Measurements from ENCODE around the gene NGB. TPM values are rescaled to one million over a fixed set of nuclear protein-coding genes. Genes with fewer than 3 reads are reported as not detected.

Gene NGB
- total and polyA plus RNA-seq, 2 donors = 0.14 to 0.41 TPM

- Histone ChIP-seq H3K27ac (ENCODE audit: low read depth in 1 of 2, low read length in 1 of 2) (no peak overlapping the region), H3K27me3 (ENCODE audit: control insufficient read depth in 2 of 2, insufficient read depth in 1 of 2, low read length in 1 of 2) (no peaks in the 10 kb centered on the region), H3K4me1 (ENCODE audit: control insufficient read depth in 2 of 2, insufficient read depth in 2 of 2, low read length in 2 of 2) (no peaks in the 10 kb centered on the region), H3K9me3 (ENCODE audit: control insufficient read depth in 2 of 2, insufficient read depth in 1 of 2, low read length in 1 of 2) (no peaks in the 10 kb centered on the region), H3K36me3 (ENCODE audit: control insufficient read depth in 2 of 2, insufficient read depth in 2 of 2, low read length in 1 of 2) (no peaks in the 10 kb centered on the region), H3K4me3 (ENCODE audit: low read length in 2 of 2) (no peak overlapping the region)
- WGBS = 93% methylated on average over 3 of the region's 3 CpGs
- DNase-seq (ENCODE audit: low read depth in 6 of 9, low spot score in 9 of 9) = no peak
These were observed 32.6 kb downstream of the NGB start for GRCh38 chr14:77238356-77238755.

- no peaks in the 10 kb centered on the region for H3K9me3 ChIP-seq (ENCODE audit: control insufficient read depth in 2 of 2, insufficient read depth in 1 of 2, low read length in 1 of 2)
- no peaks in the 10 kb centered on the region for H3K4me1 ChIP-seq (ENCODE audit: control insufficient read depth in 2 of 2, insufficient read depth in 2 of 2, low read length in 2 of 2)
- no peak for DNase-seq (ENCODE audit: low read depth in 6 of 9, low spot score in 9 of 9)
- H3K27ac ChIP-seq (ENCODE audit: low read depth in 1 of 2, low read length in 1 of 2) = no peak overlapping the region
- no peaks in the 10 kb centered on the region for H3K27me3 ChIP-seq (ENCODE audit: control insufficient read depth in 2 of 2, insufficient read depth in 1 of 2, low read length in 1 of 2)
- H3K4me3 ChIP-seq (ENCODE audit: low read length in 2 of 2) = no peak overlapping the region
- no peaks in the 10 kb centered on the region for H3K36me3 ChIP-seq (ENCODE audit: control insufficient read depth in 2 of 2, insufficient read depth in 2 of 2, low read length in 1 of 2)
- 94% methylated on average over 7 of the region's 7 CpGs for WGBS
These were observed 34.2 kb downstream of the NGB start for GRCh38 chr14:77236814-77237213.

GRCh38 chr14:77231721-77232120, 39.3 kb downstream of the NGB start:
- 91% methylated on average over 3 of the region's 3 CpGs for whole genome bisulfite sequencing
- H3K27me3 ChIP-seq (ENCODE audit: control insufficient read depth in 2 of 2, insufficient read depth in 1 of 2, low read length in 1 of 2) = no peaks in the 10 kb centered on the region
- no peaks in the 10 kb centered on the region for H3K4me1 ChIP-seq (ENCODE audit: control insufficient read depth in 2 of 2, insufficient read depth in 2 of 2, low read length in 2 of 2)
- DNase-seq (ENCODE audit: low read depth in 6 of 9, low spot score in 9 of 9) = no peak
- no peak overlapping the region for H3K27ac ChIP-seq (ENCODE audit: low read depth in 1 of 2, low read length in 1 of 2)
- H3K4me3 ChIP-seq (ENCODE audit: low read length in 2 of 2) = no peak overlapping the region
- no peaks in the 10 kb centered on the region for H3K9me3 ChIP-seq (ENCODE audit: control insufficient read depth in 2 of 2, insufficient read depth in 1 of 2, low read length in 1 of 2)
- H3K36me3 ChIP-seq (ENCODE audit: control insufficient read depth in 2 of 2, insufficient read depth in 2 of 2, low read length in 1 of 2) = no peaks in the 10 kb centered on the region

- DNase-seq (ENCODE audit: low read depth in 6 of 9, low spot score in 9 of 9) = no peak
- Histone ChIP-seq H3K9me3 (ENCODE audit: control insufficient read depth in 2 of 2, insufficient read depth in 1 of 2, low read length in 1 of 2) (no peaks in the 10 kb centered on the region), H3K27me3 (ENCODE audit: control insufficient read depth in 2 of 2, insufficient read depth in 1 of 2, low read length in 1 of 2) (no peaks in the 10 kb centered on the region), H3K4me1 (ENCODE audit: control insufficient read depth in 2 of 2, insufficient read depth in 2 of 2, low read length in 2 of 2) (no peaks in the 10 kb centered on the region), H3K4me3 (ENCODE audit: low read length in 2 of 2) (no peak overlapping the region), H3K27ac (ENCODE audit: low read depth in 1 of 2, low read length in 1 of 2) (no peak overlapping the region), H3K36me3 (ENCODE audit: control insufficient read depth in 2 of 2, insufficient read depth in 2 of 2, low read length in 1 of 2) (no peaks in the 10 kb centered on the region)
- WGBS = 93% methylated on average over 2 of the region's 2 CpGs
These were observed 40.1 kb downstream of the NGB start for GRCh38 chr14:77230914-77231313.

- Histone ChIP-seq H3K27me3 (ENCODE audit: control insufficient read depth in 2 of 2, insufficient read depth in 1 of 2, low read length in 1 of 2) (no peaks in the 10 kb centered on the region), H3K36me3 (ENCODE audit: control insufficient read depth in 2 of 2, insufficient read depth in 2 of 2, low read length in 1 of 2) (no peaks in the 10 kb centered on the region), H3K4me1 (ENCODE audit: control insufficient read depth in 2 of 2, insufficient read depth in 2 of 2, low read length in 2 of 2) (no peaks in the 10 kb centered on the region), H3K4me3 (ENCODE audit: low read length in 2 of 2) (no peak overlapping the region), H3K27ac (ENCODE audit: low read depth in 1 of 2, low read length in 1 of 2) (no peak overlapping the region), H3K9me3 (ENCODE audit: control insufficient read depth in 2 of 2, insufficient read depth in 1 of 2, low read length in 1 of 2) (no peaks in the 10 kb centered on the region)
- DNase-seq (ENCODE audit: low read depth in 6 of 9, low spot score in 9 of 9) = no peak
- 90% methylated on average over 6 of the region's 6 CpGs for WGBS
These were observed 43.0 kb downstream of the NGB start for GRCh38 chr14:77228056-77228455.

GRCh38 chr14:77225892-77226557, 45.0 kb downstream of the NGB start:
- H3K4me1 ChIP-seq (ENCODE audit: control insufficient read depth in 2 of 2, insufficient read depth in 2 of 2, low read length in 2 of 2) = no peaks in the 10 kb centered on the region
- H3K9me3 ChIP-seq (ENCODE audit: control insufficient read depth in 2 of 2, insufficient read depth in 1 of 2, low read length in 1 of 2) = no peaks in the 10 kb centered on the region
- WGBS = 93% methylated on average over 14 of the region's 14 CpGs
- no peaks in the 10 kb centered on the region for H3K27me3 ChIP-seq (ENCODE audit: control insufficient read depth in 2 of 2, insufficient read depth in 1 of 2, low read length in 1 of 2)
- no peak overlapping the region for H3K27ac ChIP-seq (ENCODE audit: low read depth in 1 of 2, low read length in 1 of 2)
- no peak for DNase-seq (ENCODE audit: low read depth in 6 of 9, low spot score in 9 of 9)
- H3K36me3 ChIP-seq (ENCODE audit: control insufficient read depth in 2 of 2, insufficient read depth in 2 of 2, low read length in 1 of 2) = no peaks in the 10 kb centered on the region
- no peak overlapping the region for H3K4me3 ChIP-seq (ENCODE audit: low read length in 2 of 2)

GRCh38 chr14:77225254-77225653, 45.8 kb downstream of the NGB start:
- 96% methylated on average over 12 of the region's 12 CpGs for WGBS
- Histone ChIP-seq H3K36me3 (ENCODE audit: control insufficient read depth in 2 of 2, insufficient read depth in 2 of 2, low read length in 1 of 2) (no peaks in the 10 kb centered on the region), H3K9me3 (ENCODE audit: control insufficient read depth in 2 of 2, insufficient read depth in 1 of 2, low read length in 1 of 2) (no peaks in the 10 kb centered on the region), H3K27ac (ENCODE audit: low read depth in 1 of 2, low read length in 1 of 2) (no peak overlapping the region), H3K27me3 (ENCODE audit: control insufficient read depth in 2 of 2, insufficient read depth in 1 of 2, low read length in 1 of 2) (no peaks in the 10 kb centered on the region), H3K4me1 (ENCODE audit: control insufficient read depth in 2 of 2, insufficient read depth in 2 of 2, low read length in 2 of 2) (no peaks in the 10 kb centered on the region), H3K4me3 (ENCODE audit: low read length in 2 of 2) (no peak overlapping the region)
- no peak for DNase-seq (ENCODE audit: low read depth in 6 of 9, low spot score in 9 of 9)

- H3K36me3 ChIP-seq (ENCODE audit: control insufficient read depth in 2 of 2, insufficient read depth in 2 of 2, low read length in 1 of 2) = no peaks in the 10 kb centered on the region
- H3K4me3 ChIP-seq (ENCODE audit: low read length in 2 of 2) = no peak overlapping the region
- peaks cover 0 to 2% of the 10 kb centered on the region in 2 donors for H3K27me3 ChIP-seq (ENCODE audit: control insufficient read depth in 2 of 2, insufficient read depth in 1 of 2, low read length in 1 of 2)
- DNase-seq (ENCODE audit: low read depth in 6 of 9, low spot score in 9 of 9) = no peak
- H3K27ac ChIP-seq (ENCODE audit: low read depth in 1 of 2, low read length in 1 of 2) = no peak overlapping the region
- H3K9me3 ChIP-seq (ENCODE audit: control insufficient read depth in 2 of 2, insufficient read depth in 1 of 2, low read length in 1 of 2) = no peaks in the 10 kb centered on the region
- 56% methylated on average over 4 of the region's 4 CpGs for WGBS
- H3K4me1 ChIP-seq (ENCODE audit: control insufficient read depth in 2 of 2, insufficient read depth in 2 of 2, low read length in 2 of 2) = no peaks in the 10 kb centered on the region
These were observed 46.8 kb downstream of the NGB start for GRCh38 chr14:77224212-77224611.

GRCh38 chr14:77222546-77223225, 48.3 kb downstream of the NGB start:
- DNase-seq (ENCODE audit: low read depth in 6 of 9, low spot score in 9 of 9) = no peak
- H3K27me3 ChIP-seq (ENCODE audit: control insufficient read depth in 2 of 2, insufficient read depth in 1 of 2, low read length in 1 of 2) = peaks cover 0 to 5% of the 10 kb centered on the region in 2 donors
- no peak overlapping the region for H3K4me3 ChIP-seq (ENCODE audit: low read length in 2 of 2)
- WGBS = 87% methylated on average over 10 of the region's 10 CpGs
- H3K36me3 ChIP-seq (ENCODE audit: control insufficient read depth in 2 of 2, insufficient read depth in 2 of 2, low read length in 1 of 2) = no peaks in the 10 kb centered on the region
- no peaks in the 10 kb centered on the region for H3K9me3 ChIP-seq (ENCODE audit: control insufficient read depth in 2 of 2, insufficient read depth in 1 of 2, low read length in 1 of 2)
- H3K4me1 ChIP-seq (ENCODE audit: control insufficient read depth in 2 of 2, insufficient read depth in 2 of 2, low read length in 2 of 2) = no peaks in the 10 kb centered on the region
- H3K27ac ChIP-seq (ENCODE audit: low read depth in 1 of 2, low read length in 1 of 2) = no peak overlapping the region

All from thymus (tissue), 11 donors.